HEK293T (cell line): ENCODE measurements around the gene MAST2.

Source experiments
- BHLHE40 ChIP-seq: fragments of 450-650 bp; IDR thresholded peaks from 2 replicates; pipeline ENCODE4 v1.6.1; 2016; ENCODE audit warnings: mild to moderate bottlenecking, moderate library complexity, borderline replicate concordance
- FOXM1 ChIP-seq: fragments of 450-650 bp; IDR thresholded peaks from 2 replicates; pipeline ENCODE4 v1.6.1; 2017; ENCODE audit warnings: mild to moderate bottlenecking, borderline replicate concordance
- L3MBTL2 ChIP-seq: fragments of 450-650 bp; conservative IDR thresholded peaks from 2 replicates; pipeline ENCODE4 v1.6.1; 2016; ENCODE audit warnings: mild to moderate bottlenecking
- NFRKB ChIP-seq: fragments of 450-650 bp; IDR thresholded peaks from 2 replicates; pipeline ENCODE4 v1.6.1; 2016; ENCODE audit warnings: mild to moderate bottlenecking, moderate library complexity
- SP1 ChIP-seq: fragments of 450-650 bp; IDR thresholded peaks from 2 replicates; pipeline ENCODE4 v1.6.1; 2017
- SUZ12 ChIP-seq: fragments of 450-650 bp; IDR thresholded peaks from 2 replicates; pipeline ENCODE4 v1.6.1; 2016; ENCODE audit warnings: mild to moderate bottlenecking

DNA sequence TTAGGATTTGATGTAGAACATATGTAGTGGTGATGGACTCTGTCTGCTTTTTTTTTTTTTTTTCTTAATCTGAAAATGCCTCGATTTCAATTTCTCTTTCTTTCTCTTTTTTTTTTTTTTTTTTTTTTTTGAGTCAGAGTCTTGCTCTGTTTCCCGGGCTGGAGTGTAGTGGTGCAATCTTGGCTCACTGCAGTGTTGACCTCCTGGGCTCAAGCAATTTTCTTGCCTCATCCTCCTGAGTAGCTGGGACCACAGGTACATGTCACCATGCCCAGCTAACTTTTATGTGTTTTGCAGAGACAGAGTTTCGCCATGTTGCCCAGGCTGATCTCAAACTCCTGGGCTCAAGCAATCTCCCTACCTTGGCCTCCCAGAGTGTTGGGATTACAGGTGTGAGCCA is 17.4 kb downstream of the MAST2 start:
- no peak for TF ChIP-seq SUZ12
- TF ChIP-seq L3MBTL2 = no peak
- no peak for TF ChIP-seq NFRKB
- TF ChIP-seq FOXM1 = no peak
- TF ChIP-seq SP1 = no peak
- TF ChIP-seq BHLHE40 = no peak
